GM18858 (cell line): Measurements from ENCODE around the gene MPRIP.

Source experiments
- ATAC-seq: cut with Tn5 transposase; IDR thresholded peaks from one replicate; pipeline ENCODE4 v1.9.1; 2021; ENCODE audit not compliant: unreplicated experiment

MPRIP gene

DNA sequence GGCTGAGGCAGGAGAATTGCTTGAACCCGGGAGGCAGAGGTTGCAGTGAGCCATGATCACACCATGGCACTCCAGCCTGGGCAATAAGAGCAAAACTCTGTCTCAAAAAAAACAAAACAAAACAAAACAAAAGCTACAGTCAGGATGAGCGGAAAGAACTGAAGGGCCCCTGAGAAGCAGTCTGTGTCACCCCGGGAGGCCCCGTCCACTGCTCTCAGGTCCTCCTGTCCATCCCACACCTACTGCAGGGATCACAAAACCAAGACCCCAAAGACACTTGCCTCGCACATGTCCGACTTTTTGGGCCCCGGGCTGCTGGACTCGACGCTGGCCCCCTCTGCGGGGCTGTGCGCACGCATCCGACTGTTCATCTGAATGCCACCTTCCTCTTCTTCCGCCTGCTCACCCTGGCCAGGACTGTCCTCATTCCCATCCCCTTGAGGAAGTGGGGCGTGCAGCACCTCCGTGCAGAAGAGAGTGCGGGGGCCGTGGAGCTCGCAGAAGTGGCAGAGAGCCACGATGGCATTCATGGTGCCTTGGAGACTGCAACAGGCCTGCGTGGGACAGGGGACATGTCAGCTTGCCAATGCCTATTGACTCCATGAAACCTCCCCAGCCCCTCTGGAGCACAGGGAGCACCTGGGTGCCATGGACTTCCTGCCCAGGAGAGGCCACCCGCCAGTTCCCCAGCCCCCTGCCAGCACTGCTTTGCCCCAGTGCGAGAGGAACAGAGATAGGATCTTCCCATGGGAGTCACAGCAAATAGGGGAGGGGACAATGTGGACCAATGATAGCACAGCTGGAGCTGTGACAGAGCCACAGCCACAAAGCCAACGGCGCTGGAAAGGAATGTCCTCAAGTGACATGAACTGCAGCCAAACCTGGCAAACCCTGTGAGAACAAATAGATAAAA lies 185.6 kb downstream of the MPRIP start:
- no peak for ATAC-seq

- ATAC-seq: no peak
These were observed 186.4 kb downstream of the MPRIP start for GRCh38 chr17:17228521-17229279.

GRCh38 chr17:17229416-17230384 lies 187.4 kb downstream of the MPRIP start:
- no peak for ATAC-seq

- ATAC-seq: no peak
These were observed 189.5 kb downstream of the MPRIP start for GRCh38 chr17:17231621-17232302.

- ATAC-seq: no peak
These were observed 190.0 kb downstream of the MPRIP start for GRCh38 chr17:17232303-17232621.

- no peak for ATAC-seq
These were observed 193.2 kb downstream of the MPRIP start for GRCh38 chr17:17235212-17236174.

GRCh38 chr17:17236295-17237025 lies 194.2 kb downstream of the MPRIP start:
- ATAC-seq: peak; percentile 11

DNA sequence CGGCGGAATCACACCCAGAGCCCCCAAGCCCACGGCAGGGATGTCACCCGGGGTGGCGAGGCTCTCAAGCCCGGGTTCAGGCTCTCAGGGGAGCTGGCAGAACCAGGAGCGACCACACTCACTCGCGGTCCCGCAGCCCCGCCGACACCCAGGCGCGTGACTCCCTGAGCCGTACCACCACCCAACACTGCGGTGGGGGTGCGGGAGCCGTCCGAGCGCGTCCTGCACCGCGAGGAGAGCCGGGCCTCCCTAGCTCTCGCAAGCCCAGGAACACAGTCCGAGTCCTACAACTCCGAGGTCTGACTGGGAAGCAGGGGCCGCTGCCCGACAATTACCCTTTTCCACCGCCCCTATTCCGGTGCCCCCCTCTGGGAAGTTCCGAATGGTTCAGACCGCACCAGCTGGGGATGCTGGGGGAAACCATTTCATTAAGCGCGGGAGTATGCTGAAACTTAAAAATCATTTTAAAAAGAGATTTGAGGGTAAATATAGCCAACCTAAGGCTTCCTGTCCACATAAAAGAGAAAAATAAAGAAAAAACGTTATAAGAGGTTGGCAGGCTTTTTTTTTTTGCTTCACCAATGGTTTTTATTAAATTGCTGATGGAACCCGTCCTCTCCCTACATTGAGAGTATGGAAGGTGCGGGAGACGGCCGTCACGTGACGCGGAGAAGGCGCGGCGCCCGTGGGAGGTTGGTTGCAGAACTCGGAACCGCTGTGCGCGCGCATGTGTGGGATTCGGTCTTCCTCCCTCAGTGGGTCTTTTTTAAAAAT lies 195.0 kb downstream of the MPRIP start, which contains the start of gene FLCN:
FLCN (minus strand) TSS at position 143 of the 774 bp plus-strand sequence. CDS start 9,031 bp downstream, outside the sequence.
- ATAC-seq: peak; percentile 49

DNA sequence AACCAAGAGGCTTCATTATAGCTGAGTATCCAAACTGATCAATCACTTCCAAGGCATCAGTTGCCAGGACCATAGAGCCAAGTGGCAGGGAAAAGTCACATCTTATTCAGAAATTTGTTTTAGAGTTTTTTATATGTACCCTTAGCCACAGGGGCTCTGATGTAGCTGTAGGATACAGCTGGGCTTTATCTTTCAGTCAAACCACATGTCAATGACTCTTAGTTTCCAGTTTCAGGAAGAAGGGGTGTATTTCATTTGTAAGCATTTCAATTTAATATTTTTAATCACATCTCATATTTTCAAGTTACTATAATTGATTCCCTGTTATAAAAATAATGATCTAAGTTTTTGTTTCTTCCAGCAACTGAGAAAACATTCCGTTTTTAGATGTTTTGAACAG lies 197.6 kb downstream of the MPRIP start:
- ATAC-seq: no peak

- no peak for ATAC-seq
These were observed 199.4 kb downstream of the MPRIP start for GRCh38 chr17:17241656-17242055.

- ATAC-seq: no peak
These were observed 200.0 kb downstream of the MPRIP start for GRCh38 chr17:17242246-17242645.
